GM19438 (cell line): Measurements from ENCODE around the gene PEX19.

Experiments used
- ATAC-seq: cut with Tn5 transposase; IDR thresholded peaks from one replicate; pipeline ENCODE4 v1.9.1; 2021; ENCODE audit warnings: low read depth; ENCODE audit not compliant: unreplicated experiment

Gene PEX19

DNA sequence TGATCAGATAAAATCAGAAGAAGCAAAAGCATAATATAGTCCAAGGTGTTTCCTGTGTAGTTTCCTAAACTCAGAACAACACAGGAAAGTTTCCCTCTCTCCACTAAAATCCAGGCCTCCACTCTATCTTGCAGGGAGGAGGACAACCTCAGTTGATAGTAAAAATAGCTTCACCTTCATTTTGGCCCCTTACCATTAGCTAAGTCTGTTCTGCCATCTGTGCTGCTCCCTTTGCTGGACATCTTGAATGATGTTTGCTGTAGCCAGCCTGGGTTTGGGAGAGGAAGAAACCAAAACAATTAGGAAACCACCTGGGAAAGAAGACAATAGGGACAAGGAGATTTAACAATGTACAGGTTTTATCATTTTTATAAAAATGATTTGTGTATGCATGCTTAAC, 41.2 kb downstream of the PEX19 start:
- no peak for ATAC-seq

DNA sequence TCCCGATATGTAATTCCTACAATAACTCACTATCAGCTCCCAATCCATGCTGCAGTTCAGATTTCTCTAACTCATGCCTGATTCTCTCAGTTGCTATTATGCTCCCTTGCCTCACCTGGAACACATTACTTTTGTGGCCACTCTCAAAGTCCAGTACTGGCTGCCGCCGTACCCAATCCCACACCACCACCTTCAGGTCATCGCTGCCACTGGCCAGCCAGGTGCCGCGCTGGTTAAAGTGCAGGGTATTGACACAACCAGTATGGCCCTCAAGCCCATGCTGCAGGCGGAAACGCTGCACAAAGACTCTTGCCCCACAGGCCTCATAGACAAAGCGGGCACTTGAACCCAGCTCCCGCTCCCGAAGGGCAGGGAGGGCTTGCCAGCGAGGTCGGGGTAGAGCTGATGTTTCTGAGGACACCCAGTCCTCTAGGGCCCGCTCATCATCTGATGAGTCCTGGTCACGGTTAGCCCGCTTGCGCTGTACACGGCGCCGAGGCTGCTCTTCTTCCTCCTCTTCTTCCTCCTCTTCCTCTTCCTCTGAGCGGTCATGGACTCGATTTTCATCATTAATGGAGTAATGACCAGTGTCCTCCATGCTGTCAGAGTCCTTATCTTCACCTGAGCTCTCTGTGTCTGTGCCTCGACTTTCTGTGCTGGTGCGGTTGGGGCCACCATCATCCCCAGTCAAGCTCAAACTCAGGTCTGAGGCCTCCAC, 45.2 kb downstream of the PEX19 start:
- no peak for ATAC-seq

DNA sequence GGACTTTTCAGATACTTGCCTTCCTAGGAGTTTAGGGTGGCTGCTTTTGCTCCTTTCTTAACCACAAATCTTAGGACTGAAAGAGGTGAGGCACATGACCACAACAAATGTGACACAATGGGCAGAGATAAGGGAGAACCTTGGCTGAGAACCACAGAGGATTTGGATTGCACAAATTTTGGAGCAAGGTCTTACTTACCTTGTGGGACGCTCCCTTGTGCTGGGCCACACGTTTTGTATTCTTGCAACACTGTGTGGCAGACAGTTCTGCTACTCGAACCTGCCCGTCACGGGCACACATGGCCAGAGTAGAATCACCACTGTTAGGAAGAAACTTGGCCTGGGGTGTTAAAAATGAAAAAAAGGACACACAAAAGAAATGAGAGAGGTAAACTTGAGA, 46.5 kb downstream of the PEX19 start:
- no peak for ATAC-seq

DNA sequence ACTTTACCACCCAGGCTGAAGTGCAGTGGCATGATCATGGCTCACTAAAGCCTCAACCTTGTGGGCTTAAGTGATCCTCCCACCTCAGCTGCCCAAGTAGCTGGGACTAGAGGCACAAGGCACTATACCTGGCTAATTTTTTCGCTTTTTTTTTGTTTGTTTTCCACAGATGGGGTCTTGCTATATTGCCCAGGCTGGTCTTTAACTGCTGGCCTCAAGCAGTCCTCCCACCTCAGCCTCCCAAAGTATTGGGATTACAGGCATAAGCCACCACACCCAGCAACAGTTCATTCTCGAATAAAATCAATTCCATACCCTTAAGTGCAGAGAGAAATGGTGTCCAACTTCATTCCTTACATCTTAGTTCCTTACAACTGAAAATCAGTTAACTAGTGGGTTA, 47.4 kb downstream of the PEX19 start:
- no peak for ATAC-seq

DNA sequence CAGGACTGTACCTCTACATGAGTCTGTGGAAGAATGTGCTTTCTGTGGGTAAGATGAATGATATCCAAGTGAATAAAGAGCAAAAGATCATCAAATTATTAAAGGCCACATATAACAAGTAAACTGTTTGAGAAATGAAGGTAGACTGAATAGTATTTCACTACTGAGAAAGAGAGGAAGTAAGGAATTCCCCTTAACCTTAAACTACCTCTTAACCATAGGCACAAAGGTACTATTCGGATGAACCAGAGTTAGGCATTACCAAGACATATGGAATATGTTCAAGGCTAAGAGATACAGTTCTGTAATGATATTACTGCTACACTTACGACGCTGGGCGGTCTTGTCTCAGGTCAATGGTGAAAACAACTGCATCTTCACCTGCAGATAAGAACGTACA, 48.1 kb downstream of the PEX19 start:
- ATAC-seq = no peak

DNA sequence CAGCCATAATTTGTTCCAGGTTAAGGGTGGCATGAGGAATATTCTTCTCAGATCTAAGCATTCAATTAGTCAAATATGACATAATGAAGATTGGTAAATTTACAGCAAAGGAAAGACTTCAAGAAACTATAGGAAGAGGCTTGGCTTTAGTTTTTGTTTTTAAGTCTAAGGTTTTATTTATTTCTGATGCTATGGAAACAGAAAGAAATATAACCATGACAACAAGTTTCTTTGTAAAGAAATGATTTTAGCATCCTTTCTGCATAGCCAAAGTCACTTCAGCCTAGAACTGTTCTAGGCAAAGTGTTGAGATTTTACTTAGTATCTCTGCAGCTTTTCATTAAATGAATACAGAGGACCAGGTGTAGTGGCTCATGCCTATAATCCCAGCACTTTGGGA, 52.0 kb downstream of the PEX19 start:
- ATAC-seq = no peak

DNA sequence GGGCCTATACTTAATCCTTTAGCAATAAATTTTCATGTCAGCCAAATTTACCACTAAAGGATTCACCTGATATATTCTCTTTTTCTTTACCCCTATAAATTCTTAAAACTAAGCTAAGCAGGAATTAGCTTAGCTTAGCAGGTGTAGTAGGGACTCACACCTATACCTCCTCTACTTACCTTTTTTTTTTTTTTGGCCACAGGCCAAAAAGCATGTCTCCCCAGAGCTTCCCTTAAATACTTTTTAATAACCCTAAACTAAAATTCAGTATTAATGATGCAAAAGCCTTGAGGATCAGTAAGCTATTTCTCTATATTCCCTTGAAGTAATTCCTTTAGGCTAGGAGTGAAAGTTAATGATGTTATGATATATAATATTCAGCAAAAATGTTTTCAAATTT, 56.5 kb downstream of the PEX19 start:
- no peak for ATAC-seq

DNA sequence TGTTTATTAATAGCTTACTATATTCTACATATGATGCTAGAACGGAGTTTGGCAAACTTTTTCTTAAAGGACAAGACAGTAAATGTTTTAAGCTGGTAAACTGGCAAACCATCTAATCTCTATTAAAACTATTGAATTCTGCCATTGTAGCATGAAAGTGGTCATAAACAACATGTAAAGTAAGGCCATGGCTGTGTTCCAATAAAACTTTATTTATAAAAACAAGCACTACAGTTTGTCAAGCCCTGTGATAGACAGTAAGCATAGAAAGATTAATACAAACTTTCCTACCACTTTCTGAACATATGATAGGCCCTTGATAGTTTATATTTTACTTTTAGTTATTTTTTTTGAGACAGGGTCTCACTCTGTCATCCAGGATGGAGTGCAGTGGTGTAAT, 57.4 kb downstream of the PEX19 start:
- ATAC-seq = no peak

DNA sequence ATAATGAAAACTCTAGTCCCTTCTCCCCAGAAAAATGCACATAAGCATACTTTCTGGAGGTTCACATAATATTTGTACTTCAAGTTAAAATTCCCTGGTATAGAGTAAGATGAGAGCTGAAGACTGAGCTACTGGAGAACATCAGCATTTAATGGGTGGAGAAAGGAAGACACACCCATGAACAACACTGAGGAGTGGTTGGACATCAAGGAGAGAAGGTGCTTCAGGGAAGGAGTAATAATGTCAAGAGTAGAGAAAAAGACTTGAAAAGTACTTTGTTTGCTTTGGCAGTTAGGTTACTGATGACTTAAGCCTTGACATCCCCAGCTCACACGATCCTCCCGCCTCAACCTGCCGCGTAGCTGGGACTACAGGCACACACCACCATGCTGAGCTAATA, 57.9 kb downstream of the PEX19 start:
- ATAC-seq = no peak
